GM12874 (cell line): ENCODE measurements around the gene HOXC4.

Experiments
- CTCF ChIP-seq: IDR thresholded peaks from 2 replicates; pipeline ENCODE4 v1.5.1; 2011; ENCODE audit warnings: low read depth, mild to moderate bottlenecking, control low read depth, low read length, moderate library complexity; ENCODE audit not compliant: insufficient read depth

HOXC4 gene

GRCh38 chr12:54033106-54033979 is 20.3 kb upstream of the HOXC4 start:
- TF ChIP-seq CTCF: no peak

GRCh38 chr12:54033980-54034784 is 19.5 kb upstream of the HOXC4 start:
- TF ChIP-seq CTCF: no peak

GRCh38 chr12:54034785-54035310 is 18.8 kb upstream of the HOXC4 start:
- TF ChIP-seq CTCF: no peak

GRCh38 chr12:54035568-54036264 is 17.9 kb upstream of the HOXC4 start:
- no peak for TF ChIP-seq CTCF

- no peak for TF ChIP-seq CTCF
These were observed 16.8 kb upstream of the HOXC4 start for GRCh38 chr12:54036620-54037359.

GRCh38 chr12:54037360-54038283 is 16.0 kb upstream of the HOXC4 start:
- no peak for TF ChIP-seq CTCF
